HG03378 (cell line): ENCODE data around the gene SCRT2.
"Not testable (repeated sequence)": the region's sequence is repeated elsewhere in the genome, so short reads cannot be mapped to it uniquely, and the experiment has no call there.

Experiments
- ATAC-seq: cut with Tn5 transposase; IDR thresholded peaks from one replicate; pipeline ENCODE4 v1.9.1; 2021; ENCODE audit warnings: mild to moderate bottlenecking, moderate library complexity; ENCODE audit not compliant: unreplicated experiment

Gene SCRT2

DNA sequence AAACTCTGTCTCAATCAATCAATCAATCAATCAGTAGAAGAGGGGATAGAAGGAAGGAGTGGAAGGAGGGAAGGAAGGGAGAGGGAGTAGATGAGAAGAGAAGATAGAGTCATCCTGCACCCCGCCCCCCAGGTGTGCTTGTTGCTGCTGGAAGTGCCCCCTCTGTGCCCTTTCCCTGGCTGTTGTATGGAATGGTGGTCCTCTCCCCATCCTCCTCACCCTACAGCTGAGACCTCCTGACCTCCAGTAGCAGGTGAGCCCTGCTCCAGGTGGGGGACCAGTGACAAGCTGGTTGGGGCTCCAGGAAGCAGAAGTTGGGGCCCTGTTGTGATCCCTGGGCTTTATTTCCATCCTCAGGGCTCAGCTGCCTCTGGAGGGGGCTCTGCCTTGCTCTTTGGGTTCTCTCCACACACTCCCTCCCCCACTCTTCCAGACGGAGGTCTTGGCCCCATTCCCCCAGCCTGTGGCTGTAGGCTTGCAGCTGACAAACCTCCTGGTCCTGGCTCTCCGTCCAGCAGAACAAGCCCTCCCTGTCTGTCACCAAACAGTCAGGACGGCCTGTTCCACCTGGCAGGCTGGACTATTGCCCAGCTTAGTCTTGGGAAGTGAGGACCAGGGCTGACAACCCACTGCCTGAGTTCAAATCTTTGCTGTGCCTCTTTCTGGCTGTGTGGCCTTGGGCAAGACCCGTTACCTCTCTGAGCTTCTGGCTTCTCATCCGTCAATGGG lies 26.0 kb upstream of the SCRT2 start:
- no peak for ATAC-seq

DNA sequence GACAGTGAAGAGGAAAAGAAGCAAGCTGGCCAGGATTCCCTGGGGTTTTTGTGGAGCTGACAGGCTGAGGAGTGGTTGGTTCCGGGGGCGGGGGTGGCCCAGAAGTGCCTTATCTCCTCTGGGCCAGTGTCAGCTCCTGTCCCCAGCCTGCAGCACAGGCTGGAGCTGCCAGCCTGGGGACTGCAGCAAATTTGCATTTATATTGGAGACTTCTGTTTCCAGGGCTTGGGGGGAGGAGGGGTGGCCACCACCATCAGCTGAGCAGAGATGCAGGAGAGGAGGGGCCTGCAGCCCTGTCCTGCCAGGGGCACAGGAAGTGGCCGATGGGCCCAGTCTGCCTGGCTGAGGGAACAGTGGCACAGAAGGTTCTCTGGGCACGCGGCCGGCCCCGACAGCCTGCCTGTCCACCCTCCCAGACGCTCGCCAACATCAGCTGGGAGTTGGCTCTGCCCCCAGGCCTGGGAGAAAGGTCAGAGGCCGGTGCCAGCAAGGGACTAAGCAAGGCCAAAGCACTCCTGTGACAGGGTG lies 24.3 kb upstream of the SCRT2 start:
- ATAC-seq, result no peak

DNA sequence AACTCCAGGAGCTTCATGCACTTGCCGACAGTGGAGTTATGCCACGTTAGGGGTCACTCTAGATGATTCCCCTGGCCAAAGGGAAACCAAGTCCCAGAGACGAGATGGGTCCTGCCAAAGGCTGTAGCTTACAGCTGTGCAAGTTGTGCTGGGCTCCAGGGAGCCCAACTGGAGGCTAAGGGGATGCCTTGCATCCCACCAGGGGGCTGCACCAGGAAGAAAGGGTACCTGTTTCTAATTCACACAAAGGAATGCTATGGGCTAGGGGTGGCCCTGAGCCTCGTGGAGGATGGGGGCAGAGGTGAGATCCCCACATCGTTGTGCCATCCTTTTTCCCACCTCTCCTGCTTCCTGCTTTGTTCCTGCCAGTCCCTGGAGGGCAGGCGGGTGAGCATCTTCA lies 23.7 kb upstream of the SCRT2 start:
- ATAC-seq, result no peak

DNA sequence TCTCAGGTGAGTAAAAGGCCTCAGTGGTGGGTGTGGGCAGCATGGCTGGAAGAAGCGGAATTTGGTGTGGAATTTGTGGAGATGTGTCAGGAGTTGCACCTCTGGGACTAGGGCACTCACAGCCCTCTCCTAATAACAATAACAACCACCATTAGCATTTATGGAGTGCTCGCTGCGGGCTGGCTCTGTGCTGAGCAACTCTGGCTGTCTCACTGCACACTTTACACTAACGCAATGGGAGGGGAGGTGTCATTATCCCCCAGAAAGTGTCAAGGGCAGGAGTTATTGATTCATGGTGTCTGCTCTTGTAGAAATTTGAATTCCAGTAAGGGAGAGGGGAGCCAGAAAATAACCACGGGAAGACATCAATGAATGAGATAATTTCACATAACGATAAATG lies 22.7 kb upstream of the SCRT2 start:
- no peak for ATAC-seq

DNA sequence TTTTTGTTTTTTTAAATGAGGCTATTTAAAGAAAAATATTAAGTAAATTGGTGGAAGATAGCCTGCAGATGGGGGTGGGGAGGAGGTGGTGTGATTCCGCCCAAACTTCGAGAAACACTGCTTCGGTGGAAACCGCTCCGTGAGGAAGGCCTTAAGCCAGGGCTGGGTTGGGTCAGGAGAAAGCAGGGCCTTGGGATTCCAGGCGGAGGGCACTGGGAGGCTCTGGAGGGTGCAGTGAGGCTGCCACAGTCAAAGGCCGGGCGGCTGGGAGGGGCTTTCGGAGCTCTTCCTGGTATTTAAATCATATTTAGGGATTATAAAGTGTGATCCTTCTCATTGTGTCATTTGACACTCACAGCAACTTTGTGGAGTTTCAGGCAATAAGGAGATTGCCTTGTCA lies 22.2 kb upstream of the SCRT2 start:
- ATAC-seq, result no peak

DNA sequence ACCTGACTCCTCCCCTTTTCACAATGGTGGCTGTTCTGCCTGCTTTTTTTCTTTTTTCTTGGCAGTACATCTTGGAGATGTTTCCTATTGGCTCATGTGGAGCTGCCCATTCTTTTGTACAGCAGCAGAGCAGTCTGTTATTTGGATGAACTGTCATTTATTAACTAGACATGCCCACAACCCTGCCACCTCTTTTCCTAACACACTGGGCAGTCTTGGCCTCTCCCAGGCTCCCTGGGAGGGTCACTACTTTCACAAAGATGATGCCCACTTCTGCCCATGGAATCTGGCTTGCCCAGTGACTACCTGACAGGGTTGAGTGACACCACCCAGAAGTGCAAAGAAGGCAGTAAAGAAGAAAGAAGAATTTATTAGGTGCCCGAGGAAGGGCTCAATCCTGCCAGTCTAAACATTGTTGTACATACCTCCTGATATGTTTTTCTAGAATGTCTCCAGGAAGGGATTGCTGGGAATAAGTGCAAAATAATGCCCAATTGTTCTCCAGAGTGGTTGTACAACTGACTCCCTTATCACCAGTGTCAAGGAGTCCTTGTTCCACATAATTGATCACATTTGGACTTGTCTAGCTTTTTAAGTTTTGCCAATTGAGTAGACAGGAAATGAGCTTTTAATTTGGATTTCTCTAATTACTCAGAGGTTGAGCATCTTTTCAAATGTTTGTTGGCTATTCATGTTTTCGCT lies 19.7 kb upstream of the SCRT2 start:
- ATAC-seq, result no peak

DNA sequence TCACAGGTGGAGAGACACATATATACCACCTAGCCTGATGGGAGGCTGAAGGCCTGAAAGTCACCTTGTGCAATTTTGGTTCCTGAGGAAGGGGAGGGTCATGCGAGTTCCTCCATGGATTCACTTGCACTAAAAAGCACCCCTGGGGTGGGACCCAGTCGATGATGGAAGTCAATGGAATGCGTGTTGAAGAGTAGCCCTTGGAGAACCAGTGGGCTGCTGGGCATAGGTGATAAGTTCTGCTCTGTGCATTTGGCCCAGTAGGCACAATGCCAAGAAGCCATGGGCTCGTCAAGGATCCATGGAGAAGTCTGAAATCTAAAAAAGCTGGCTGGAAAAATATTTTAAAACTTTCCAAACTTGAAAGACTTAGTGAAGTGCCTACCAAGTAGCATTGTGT lies 18.9 kb upstream of the SCRT2 start:
- no peak for ATAC-seq

DNA sequence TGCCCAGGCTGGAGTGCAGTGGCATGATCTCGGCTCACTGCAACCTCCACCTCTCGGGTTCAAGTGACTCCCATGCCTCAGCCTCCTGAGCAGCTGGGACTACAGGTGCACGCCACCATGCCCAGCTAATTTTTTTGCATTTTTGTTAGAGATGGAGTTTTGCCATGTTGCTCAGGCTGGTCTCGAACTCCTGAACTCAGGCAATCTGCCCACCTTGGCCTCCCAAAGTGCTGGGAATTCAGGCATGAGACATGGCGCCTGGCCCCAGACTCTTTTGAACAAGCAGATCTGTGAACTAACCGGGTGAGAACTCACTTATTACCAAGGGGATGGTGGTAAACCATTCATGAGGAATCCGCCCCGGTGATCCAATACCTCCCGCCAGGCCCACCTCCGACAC lies 18.2 kb upstream of the SCRT2 start:
- ATAC-seq, result not testable (repeated sequence)

DNA sequence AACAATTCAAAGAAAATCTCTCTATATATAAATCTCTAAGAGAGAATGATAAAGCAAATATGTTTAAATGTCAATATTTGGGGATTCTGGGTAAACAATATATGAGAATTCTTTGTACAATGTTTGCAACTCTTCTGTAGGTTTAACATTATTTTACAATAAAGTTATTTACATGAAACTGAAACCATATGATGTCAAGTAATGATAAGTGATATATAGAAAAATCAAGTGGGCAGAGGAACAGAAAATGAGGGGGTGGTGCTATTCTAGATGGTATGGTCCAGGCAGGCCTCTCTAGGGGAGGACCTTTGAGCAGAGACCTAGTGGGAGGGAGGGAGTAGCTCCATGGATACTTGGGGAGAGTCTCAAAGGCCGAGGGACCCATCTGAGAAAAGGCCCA lies 16.4 kb upstream of the SCRT2 start:
- ATAC-seq, result no peak

DNA sequence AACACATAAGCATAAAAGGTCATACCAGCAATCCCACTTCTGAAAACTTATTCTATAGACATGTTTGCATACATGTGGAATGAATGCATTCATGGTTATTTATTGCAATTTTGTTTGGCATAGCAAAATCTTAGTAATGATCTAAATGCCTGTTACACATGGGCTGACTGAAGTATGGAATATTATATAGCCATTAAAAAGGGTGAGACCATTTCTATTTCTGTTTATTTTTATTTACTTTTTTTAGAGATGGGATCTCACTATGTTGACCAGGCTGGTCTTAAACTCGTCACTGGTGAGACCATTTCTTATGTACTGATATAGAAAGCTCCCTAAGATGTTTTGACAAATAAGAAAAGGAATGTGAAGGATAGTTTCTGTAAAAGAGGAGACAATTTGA lies 14.3 kb upstream of the SCRT2 start:
- ATAC-seq, result no peak

DNA sequence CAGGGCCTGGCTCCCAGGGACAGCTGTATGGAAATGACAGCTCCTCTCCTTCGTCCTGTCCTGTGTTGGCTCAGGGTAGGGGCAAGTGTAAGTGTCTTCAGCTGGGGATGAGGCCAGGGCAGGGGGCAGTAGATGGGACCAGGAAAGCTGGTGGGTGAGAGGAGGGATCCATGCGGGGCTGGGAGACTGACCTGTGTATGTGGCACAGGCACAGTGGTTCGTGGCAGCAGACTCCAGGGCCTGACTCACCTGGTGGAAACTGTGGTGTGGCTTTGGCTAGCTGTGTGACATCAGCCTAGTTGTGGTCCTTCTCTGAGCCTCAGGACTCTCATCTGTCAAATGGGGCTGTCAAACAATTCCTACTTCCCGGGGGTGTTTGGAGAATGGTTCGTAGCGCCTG lies 13.7 kb upstream of the SCRT2 start:
- no peak for ATAC-seq

DNA sequence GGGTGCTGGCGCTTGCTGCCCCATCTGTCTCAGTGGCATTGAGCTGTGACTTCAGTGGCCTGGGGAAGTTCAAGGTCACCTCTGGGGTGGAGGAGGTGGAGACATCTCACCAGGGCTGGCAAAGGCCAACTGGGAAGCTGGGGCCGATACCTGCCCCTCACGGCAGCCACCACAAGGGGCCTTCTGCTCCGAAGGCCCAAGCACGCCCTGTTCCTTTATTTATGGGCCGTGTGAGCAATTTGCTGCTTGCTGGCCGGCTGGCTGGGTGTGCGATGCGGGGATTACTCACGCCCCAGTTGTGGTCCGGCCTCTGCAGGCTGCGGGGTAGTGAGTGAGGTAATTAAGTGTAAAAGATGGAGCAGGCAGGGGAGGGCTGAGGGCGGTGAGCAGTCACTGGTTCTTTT lies 13.2 kb upstream of the SCRT2 start:
- ATAC-seq, result no peak

DNA sequence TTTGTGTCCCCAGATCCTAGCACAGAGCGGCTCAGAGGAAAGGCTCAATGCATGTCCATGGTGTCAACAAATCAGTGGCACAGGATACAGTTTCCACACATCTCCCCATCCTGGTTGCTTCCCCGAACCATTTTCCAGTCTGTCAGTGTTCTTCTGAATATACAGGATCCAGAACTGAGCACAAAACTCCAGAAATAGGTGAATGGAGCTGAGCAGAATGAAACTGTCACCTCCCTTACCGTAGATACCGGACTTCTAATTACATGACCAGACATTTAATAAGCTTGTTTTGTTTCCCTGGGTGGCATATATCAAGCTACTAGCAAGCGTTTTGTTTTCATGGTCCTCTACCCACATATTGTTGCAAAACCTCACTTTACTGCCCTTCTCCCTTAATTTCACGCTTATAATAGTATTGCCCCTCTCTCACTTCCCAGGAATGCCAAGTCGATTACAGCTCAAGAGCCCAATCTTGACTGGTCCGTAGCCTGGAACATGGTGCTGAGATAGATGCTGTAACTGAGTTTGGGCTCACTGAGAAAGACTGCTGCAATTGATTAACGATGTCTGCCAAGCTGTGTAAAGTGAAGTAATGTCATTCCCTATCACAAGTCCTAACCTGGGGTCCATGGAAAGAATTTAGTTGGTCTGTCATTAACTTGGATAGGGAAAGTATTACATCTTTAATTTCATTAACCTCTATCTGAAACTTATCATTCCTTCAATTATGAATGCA lies 12.0 kb upstream of the SCRT2 start:
- no peak for ATAC-seq

DNA sequence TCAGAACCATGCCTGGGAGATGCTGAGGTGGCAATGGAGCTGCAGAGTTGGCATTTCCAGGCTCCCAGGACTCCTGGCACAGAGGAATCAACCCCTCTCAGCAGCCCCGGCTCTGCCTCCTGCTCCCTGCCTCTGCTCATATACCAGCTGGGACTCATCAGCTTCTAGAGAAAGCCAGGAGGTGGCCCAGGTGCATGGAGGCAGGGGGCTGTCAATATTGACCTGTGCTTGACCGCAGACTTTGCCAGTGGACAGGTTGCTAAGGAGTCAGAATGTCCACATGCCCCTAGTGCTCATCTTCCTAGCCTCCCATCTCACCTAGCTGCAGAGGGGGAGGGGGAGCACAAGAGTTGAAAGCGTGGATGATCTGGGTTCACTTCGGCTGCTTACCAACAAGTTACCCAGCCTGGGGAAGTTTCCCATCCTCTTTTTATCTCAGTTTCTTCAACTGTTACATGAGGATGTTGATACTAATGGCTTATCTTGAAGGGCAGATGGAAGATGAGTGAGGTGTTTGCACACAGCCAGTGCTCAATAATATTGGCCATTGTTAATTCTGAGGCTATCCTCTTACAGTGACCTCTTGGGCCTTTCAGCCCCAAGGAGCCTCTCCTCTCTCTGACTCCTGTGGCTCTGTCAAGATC lies 9.2 kb upstream of the SCRT2 start:
- ATAC-seq, result no peak

DNA sequence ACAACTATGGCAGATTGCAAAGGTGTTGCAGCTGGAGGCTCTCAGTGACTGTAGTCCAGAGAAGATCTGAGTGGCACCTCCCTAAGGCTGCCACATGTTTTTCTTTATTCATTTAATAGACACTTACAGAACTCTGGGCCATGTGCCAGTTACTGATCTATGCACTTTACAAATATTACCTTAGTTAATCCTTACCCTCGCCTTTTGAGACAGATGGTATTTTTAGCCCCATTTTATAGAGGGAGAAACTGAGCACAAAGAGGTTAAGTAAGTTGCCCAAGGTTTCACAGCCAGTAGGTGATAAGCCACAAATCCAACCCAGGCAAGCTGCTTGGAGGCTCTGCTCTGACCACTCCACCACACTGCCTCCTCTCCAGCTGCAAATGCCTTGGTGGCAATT lies 6.5 kb upstream of the SCRT2 start:
- no peak for ATAC-seq

DNA sequence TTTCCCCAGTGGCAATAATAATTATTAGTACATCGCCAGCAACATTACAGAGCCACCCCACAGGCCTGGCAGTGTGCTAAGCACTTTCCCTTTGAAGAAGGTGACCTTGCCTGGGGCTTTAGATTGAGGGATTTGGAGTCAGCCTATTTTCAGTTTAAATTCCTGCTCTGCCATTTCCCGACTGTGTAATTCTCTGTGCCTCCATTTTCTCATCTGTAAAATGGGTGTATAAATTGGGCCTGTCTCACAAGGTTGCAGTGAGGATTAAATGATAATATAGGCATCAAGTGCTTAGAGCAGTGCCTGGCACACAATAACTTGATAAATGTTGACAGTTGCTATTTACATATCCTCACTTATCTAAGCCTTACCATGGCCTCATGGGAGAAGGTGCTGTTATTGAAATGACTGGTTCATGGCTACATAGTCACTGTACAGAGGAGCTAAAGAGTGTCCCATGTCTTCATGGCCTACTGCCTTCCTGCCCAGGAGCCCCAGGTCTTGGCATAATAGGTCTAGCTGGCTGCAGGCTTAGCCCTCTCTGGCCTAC lies 5.1 kb upstream of the SCRT2 start:
- ATAC-seq, result no peak

DNA sequence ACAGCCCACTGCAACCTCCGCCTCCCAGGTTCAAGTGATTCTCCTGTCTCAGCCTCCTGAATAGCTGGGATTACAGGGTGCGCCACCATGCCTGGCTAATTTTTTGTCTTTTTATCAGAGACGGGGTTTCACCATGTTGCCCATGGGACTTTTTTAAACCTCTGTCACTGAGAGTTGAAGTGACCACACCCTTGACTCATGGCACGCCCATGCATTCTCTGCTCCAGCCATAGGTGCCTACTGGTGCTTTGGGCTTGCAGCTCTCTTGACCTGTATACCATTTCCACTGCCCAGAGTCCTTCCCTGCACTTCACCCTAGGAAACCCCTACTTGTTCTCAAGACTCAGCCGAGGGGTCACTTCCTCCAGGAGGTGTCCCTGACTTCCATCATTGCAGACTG lies 2.4 kb upstream of the SCRT2 start:
- ATAC-seq, result no peak

DNA sequence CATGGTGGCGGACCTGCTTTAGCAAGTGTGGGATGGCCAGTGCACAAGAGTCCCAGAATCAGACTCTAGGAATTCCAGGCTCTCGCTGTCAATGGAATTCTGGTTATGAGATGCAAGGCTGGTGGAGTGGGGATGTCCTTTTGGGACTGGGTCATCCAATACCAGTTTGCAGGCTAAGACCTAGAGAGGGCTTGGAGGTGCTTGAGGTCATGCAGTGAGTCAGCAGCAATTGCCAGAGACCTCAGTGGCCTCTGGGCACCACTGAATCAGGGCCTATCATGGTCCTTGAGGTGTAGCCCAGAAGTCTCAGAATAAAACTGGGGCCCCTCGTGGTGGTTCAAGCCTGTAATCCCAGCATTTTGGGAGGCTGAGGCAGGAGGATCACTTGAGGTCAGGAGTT lies 1.4 kb upstream of the SCRT2 start:
- no peak for ATAC-seq

DNA sequence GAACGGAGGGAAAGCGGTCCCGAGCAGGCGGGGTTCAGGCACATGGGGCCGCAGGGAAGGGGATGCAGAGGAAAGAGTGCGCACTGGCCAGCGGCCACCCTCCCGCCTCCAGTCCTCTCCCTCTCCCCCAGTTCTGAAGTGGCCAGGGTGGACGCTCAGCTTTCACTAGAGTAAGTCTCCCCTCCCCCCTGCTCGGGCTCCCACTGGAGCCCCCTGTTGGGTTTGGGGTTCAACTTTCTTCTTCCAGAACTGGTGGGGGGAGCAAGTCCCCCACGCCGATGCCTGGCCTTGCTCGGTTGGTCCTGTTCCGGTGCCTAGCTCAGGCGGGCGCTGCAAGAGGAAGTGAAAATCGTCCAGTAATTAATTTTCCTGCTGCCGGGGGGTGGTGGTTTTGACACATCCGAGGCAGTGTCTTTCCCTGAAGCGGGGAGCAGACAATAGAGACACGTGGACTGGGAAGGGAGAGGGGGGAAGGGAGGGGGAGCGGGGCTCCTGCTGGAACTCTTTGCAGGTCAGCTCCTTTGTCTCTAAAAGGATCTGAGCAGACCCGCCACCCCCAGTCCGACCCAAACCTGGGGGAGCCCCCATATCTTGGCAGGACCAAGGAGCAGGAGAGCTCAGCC lies 824 bp upstream of the SCRT2 start:
- ATAC-seq, result no peak

DNA sequence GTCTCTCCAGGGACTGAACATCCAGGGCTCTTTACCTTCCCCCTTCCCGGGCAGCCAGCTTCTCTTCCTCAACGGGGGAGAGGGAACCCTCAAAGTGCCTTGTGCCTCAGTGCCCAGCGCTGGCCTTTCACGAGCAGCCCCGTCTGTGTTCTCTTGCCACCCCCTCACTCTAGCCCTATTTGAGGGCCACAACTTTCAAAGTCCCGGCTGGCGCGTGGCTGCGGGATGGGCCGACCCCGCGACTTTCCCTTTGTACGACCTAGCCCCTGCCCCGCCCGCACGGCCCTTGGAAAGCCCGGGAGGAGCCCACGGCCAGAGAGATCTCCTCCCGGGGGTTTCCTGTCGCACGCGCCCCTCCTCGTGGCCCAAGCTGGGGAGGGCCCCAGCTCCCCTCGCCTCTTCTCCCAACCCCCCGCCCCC lies 559 bp downstream of the SCRT2 start:
- ATAC-seq, result no peak

DNA sequence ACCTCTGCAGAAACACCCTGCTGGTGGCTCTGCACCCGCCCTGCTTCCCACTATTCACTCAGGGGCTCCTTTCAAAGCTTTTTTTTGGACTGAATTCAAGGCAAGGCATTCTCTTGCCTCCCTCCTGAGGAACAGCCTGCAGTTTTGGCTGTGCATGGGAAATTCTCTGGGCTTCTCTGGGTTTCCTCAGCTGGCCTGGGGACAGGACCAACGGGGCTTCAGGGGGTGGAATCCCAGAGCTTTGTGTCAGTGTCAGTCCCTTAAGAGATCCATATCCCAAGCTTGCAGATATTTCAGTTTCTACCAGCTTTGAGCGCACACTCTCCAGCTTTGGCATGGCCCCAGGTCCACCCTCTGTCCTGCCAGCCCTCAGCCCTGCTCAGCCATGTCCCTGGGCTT lies 2.0 kb downstream of the SCRT2 start:
- ATAC-seq, result no peak
